GM20000 (cell line): Measurements from ENCODE around the gene OXT.
A peak's percentile ranks its signal among the peaks of the same experiment; 100 is the strongest.
"Not testable (repeated sequence)": the region's sequence is repeated elsewhere in the genome, so short reads cannot be mapped to it uniquely, and the experiment has no call there.

Experiments used
- DNase-seq: peaks from one replicate; pipeline ENCODE4 v3.0.0; 2012; ENCODE audit warnings: low spot score
- CTCF ChIP-seq: IDR thresholded peaks from 2 replicates; pipeline ENCODE4 v1.5.1; 2012; ENCODE audit warnings: mild to moderate bottlenecking, control low read depth; ENCODE audit errors: extremely low read depth, missing control alignments

OXT gene

GRCh38 chr20:3109350-3110302, 38.2 kb downstream of the OXT start:
- no peak for TF ChIP-seq CTCF
- no peak for DNase-seq

GRCh38 chr20:3111507-3111906, 40.1 kb downstream of the OXT start:
- no peak for TF ChIP-seq CTCF
- no peak for DNase-seq

DNA sequence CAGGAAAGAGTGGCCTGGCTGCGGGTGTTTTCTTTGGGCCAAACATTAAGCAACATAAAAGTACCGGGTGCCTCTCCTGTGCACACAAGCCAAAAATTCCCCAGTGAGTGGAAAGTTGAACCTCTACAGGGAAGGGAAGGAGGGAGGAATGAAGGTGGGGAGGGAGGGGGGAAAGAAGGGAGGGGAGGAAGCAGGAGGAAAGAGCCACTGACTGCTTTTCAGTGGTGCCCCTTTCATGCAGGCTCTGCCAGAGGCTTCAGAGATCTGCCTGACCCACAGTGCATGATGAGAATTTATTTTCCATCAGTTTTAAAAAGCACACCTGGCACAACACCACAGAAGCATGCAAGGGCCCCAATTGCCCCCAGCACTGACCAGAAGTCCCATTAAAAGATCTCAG, 40.6 kb downstream of the OXT start:
- TF ChIP-seq CTCF: no peak

DNA sequence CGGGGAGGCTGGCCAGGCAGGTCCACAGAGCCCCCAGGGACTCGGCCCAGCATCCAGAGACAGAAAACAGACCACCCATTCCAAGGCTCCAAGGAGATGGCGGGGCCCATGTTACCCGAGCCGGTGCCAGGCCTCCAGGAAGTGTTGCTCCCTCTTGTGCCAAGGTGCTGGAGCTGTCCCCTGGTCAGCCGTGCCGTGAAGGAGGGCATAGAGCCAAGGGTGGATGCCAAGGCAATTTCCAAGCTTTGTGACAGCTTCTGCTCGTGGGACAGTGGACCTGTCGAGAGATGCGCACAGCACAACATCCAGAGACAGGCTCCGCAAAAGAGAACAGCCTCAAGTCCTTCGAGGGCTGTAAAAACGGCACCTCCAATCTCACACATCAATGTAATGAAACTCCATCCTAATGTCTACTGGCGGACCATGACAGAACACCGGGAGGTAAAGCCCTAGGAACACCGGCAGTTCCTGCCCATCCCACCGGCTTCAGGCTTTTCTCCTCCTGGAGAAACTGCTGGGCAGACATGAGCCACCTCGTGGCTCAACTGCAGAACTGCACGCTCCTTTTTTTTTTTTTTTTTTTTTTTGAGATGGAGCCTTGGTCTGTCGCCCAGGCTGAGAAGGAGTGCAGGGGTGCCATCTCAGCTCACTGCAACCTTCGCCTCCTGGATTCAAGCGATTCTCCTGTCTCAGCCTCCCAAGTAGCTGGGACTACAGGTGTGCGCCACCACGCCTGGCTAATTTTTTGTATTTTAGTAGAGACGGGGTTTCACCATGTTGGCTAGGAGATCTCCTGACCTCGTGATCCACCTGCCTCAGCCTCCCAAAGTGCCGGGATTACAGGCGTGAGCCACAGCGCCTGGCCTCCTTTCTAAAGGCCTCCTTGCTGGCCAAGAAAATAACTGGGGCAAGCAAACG, 44.0 kb downstream of the OXT start:
- TF ChIP-seq CTCF: no peak
- peak; percentile 82 for DNase-seq

More for the DNA sequence above, 40.6 kb downstream of the OXT start:
- no peak for DNase-seq

DNA sequence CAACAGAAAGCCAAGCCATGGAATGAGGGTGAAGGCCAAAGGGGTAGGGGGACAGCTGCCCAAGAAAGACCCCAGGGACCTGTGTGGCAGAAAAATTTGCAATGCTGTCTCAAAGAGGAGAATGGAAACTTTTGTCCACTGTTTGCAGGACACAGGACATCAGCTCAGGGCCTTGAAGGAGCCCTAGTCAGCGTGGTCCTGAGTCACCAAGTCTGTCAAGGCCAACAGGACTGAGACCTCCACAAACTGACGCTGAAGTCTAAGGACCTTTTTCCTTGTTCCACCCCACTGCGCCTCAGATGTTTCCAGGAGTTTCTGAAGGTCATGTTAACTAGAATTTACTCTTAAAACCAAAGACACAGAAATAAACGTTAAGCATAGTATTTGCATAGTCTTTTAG, 44.9 kb downstream of the OXT start:
- DNase-seq: no peak
- no peak for TF ChIP-seq CTCF

- not testable (repeated sequence) for DNase-seq
- peak; percentile 33 for TF ChIP-seq CTCF
Observed at GRCh38 chr20:3117839-3118379, 46.5 kb downstream of the OXT start.
